ENCODE measurements around the gene FUCA1.
"Not testable (repeated sequence)": the region's sequence is repeated elsewhere in the genome, so short reads cannot be mapped to it uniquely, and the experiment has no call there.

Gene FUCA1

GRCh38 chr1:23862640-23863039 is 5.5 kb downstream of the FUCA1 start:
- DNase-seq (ENCODE audit: extremely low read depth, low read depth): no peak
- TF ChIP-seq CTCF (IDR thresholded peaks at IDR 0.05; ENCODE audit: low read depth, low read length): no peak

- no peak for DNase-seq (ENCODE audit: extremely low read depth, low read depth)
Observed at GRCh38 chr1:23854568-23854967, 13.5 kb downstream of the FUCA1 start.

GRCh38 chr1:23853124-23853523 is 15.0 kb downstream of the FUCA1 start:
- DNase-seq (ENCODE audit: extremely low read depth, low read depth): not testable (repeated sequence)

More at GRCh38 chr1:23854568-23854967, 13.5 kb downstream of the FUCA1 start:
- TF ChIP-seq CTCF (IDR thresholded peaks at IDR 0.05; ENCODE audit: low read depth, low read length): peak; percentile 19

DNA sequence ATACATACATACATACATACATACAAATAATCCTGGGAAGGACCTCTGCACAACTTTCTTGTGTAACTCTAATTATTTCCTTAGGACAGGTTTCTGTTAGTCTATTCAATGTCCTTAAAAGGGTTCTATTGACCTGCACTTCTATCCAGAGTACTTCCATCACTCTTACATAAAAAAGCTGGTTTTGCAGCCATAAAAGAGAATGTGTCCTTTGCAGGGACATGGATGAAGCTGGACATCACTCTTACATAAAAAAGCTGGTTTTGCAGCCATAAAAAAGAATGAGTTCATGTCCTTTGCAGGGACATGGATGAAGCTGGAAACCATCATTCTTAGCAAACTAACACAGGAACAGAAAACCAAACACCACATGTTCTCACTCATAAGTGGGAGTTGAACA is 16.7 kb downstream of the FUCA1 start:
- not testable (repeated sequence) for DNase-seq (ENCODE audit: extremely low read depth, low read depth)

DNA sequence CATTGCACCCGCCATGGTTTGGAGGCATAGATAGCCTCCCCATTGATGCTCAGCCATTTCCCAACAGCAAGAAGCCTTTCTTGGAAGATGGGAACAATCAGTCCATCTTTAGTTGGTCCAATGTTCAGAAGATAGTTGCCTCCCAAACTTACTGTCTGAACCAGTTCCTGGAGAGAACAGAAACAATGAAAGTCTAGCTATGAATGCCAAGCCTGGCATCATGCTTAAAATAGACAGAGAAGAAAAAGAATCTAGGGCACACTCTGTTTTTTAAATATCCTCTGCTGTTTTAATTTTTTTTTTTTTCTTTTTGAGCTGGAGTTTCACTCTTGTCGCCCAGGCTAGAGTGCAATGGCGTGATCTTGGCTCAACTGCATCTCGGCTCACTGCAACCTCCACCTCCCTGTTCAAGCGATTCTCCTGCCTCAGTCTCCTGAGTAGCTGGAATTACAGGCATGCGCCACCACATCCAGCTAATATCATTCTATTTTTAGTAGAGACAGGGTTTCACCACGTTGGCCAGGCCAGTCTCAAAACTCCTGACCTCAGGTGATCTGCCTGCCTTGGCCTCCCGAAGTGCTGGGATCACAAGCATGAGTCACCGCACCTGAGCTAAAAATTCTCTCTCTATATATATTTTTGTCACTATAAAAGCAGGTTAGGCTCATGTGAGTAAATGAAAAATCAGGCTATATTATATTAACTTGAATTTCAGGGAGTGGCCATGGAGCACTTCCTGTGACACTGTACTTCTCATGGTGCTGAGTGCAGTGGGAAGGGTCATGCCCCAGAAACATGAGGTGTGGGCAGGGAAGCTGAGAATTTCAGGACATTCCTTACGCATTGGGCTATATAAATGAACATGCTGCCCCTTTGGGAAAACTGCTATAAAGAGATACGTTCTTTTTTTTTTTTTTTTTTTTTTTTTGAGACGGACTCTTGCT is 19.1 kb downstream of the FUCA1 start:
- DNase-seq (ENCODE audit: extremely low read depth, low read depth): no peak
- no peak for TF ChIP-seq CTCF (IDR thresholded peaks at IDR 0.05; ENCODE audit: low read depth, low read length)

- DNase-seq (ENCODE audit: extremely low read depth, low read depth): not testable (repeated sequence)
Observed at GRCh38 chr1:23847482-23848095, 20.5 kb downstream of the FUCA1 start.

- DNase-seq (ENCODE audit: extremely low read depth, low read depth): no peak
- no peak for TF ChIP-seq CTCF (IDR thresholded peaks at IDR 0.05; ENCODE audit: low read depth, low read length)
Observed at GRCh38 chr1:23845163-23845562, 22.9 kb downstream of the FUCA1 start.

DNA sequence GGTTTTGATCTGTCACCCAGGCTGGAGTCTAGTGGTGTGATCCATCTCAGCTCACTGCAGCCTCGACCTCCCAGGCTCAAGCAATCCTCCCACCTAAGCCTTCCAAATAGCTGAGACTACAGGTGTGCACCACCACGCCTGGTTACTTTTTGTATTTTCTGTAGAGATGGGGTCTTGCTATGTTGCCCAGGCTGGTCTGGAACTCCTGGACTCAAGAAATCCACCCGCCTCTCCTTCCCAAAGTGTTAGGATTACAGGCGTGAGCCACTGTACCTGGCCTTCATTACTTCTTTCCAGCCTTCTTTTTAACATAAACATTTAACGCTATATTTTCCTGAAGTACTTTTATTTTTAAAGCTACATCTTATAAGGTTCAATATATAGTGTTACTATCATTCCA is 24.4 kb downstream of the FUCA1 start:
- no peak for TF ChIP-seq CTCF (IDR thresholded peaks at IDR 0.05; ENCODE audit: low read depth, low read length)
- no peak for DNase-seq (ENCODE audit: extremely low read depth, low read depth)

GRCh38 chr1:23838401-23838866 is 29.7 kb downstream of the FUCA1 start:
- DNase-seq (ENCODE audit: extremely low read depth, low read depth): peak; percentile 5
- no peak for TF ChIP-seq CTCF (IDR thresholded peaks at IDR 0.05; ENCODE audit: low read depth, low read length)

Data from AG09319 (cell line).